Measurements from ENCODE around the gene ATP5MC3.

DNA sequence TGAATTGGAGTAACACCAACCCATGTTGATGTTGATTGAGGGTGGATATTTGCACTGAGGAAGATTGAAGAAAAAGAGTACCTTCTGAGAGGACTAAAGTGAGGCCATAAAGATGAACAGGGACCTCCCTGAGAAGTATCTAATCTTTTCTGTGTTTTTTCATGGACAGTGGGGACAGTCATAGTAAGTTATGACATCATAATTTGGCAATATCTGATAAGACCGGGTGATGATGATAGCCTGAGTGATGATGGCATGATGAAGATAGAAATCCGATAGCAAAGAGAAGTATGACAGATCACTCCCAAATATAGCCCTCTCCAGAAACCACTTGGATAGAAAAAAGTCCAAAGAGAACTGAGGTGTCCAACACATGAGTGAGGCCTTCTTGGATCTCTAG lies 2.2 kb upstream of the ATP5MC3 start:
- TF ChIP-seq, protein P1, sequence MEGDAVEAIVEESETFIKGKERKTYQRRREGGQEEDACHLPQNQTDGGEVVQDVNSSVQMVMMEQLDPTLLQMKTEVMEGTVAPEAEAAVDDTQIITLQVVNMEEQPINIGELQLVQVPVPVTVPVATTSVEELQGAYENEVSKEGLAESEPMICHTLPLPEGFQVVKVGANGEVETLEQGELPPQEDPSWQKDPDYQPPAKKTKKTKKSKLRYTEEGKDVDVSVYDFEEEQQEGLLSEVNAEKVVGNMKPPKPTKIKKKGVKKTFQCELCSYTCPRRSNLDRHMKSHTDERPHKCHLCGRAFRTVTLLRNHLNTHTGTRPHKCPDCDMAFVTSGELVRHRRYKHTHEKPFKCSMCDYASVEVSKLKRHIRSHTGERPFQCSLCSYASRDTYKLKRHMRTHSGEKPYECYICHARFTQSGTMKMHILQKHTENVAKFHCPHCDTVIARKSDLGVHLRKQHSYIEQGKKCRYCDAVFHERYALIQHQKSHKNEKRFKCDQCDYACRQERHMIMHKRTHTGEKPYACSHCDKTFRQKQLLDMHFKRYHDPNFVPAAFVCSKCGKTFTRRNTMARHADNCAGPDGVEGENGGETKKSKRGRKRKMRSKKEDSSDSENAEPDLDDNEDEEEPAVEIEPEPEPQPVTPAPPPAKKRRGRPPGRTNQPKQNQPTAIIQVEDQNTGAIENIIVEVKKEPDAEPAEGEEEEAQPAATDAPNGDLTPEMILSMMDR (IDR thresholded peaks at IDR 0.05) = no peak
- TF ChIP-seq POLR2A (IDR thresholded peaks at IDR 0.05) = no peak

Measured in right lobe of liver (tissue), 4 donors.